ENCODE data around the gene SWAP70.

Gene SWAP70

GRCh38 chr11:9755561-9756185 is 91.8 kb downstream of the SWAP70 start:
- DNase-seq: no peak

- no peak for DNase-seq
Observed at GRCh38 chr11:9756461-9756860, 92.6 kb downstream of the SWAP70 start.

GRCh38 chr11:9756878-9757277 is 93.0 kb downstream of the SWAP70 start:
- DNase-seq: no peak

DNA sequence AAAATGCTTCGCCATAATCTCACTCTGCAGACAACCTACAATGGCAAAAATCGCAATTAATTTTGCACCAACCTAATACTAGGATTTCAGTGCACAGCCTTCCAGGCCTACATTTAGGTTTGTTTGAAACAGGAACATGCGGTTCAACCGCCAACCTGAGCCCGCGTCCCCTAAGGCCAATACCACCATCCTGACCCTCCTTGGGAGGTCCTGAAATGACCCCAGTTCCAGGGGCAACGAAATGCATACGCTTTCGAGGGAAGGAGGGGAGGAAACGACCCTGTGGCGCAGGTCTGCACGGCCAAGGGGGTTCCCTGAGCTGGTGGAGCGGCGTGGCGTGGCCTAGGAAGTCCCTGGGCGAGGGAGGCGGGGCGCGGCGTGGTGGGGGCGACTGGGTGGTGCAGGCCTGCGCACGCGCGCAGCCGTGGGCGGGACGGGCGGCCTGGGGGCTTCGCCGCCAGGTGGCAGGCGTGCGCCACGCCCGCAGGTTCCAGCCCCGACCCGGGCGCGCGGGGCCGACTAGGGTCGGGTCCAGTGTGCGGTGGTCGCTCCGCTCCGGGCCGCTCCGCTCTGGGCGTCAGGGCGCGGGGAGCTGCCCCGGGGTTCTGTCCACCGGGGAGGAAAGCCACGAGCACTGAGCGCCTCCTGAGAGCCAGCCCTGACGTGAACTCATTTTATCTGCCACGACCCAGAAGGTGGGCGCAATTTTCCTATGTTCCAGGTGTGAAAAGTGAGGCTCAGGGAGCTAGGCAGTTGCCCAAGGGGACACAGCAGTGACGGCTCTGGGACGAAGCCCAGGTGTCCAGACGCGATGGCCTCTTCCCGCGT is 94.1 kb downstream of the SWAP70 start:
- DNase-seq: peak; percentile 89

- DNase-seq: peak; percentile 16
Observed at GRCh38 chr11:9758637-9759518, 95.0 kb downstream of the SWAP70 start.

DNA sequence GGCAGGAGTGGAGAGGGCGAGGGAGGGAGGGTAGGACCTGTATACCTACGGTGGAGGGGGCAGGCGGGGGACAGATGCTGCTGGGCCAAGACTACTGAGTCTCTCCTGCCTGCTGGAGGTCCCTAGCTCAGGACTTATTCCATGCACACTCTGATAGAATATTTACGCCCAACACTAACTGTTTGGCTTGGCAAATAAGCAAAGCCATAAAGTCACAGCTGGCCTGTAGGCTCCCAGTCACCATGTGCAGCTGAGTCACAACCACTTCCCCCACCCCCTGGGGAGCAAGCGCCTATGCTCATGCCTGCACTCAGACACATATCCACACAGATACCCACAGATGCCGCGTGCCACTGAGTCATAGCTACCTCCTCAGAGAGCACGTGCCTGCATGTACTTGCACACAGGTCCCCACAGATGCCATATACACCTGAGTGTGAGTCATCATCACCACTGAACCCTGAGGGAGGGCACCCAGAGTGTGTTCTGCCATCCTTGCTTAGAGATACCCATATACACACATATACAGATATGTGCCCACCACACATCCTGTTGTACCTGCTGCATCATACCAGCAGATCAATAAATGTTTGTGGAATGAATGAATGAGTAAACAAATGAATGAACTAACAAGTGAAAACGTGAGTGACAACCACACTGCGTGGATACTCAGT is 95.8 kb downstream of the SWAP70 start:
- peak; percentile 76 for DNase-seq

GRCh38 chr11:9760193-9760575 is 96.3 kb downstream of the SWAP70 start:
- no peak for DNase-seq

DNA sequence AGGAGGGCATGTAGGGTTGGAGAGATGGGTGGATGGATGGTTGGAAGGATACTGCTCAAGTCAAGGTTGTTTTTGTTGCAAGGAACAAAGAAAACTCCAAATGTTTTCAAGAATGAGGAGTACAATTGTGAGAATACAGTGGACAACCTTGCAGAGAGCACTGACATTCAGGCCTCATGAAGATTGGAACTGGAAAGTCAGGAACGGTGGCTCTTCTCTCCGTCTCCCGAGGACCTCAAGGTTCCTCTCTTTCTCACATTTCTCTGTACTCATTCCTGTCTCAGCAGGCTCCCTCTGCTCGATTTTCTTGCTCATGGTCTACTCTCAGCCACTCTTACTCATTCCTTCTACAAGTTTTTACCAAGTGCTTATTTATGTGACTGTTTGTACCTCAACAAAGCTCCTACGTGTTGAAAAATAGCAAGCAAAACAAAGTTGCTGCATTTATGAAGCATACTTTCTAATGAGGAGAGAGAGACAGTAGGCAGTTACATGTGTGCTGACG is 97.6 kb downstream of the SWAP70 start:
- DNase-seq: no peak

DNA sequence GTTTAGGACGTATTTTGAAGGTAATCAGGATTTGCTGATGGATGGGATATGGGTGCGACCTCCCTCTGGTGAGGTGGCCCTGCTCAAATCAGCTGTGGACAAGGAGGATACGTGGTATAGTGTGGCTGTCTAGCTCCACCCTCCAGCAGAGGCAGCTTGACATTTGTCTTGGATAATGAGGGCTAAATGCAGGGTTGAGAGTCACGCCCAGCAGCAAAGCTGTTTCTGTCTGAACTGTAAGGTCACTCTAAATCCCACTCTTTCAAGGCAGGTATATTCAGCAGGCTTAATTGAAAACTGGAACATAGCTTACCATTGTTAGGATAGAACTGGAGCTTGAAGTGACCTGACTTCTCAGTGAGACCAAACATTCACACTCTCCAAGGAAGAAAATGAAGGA is 98.7 kb downstream of the SWAP70 start:
- DNase-seq: no peak

- no peak for DNase-seq
Observed at GRCh38 chr11:9763301-9763700, 99.4 kb downstream of the SWAP70 start.

- no peak for DNase-seq
Observed at GRCh38 chr11:9765320-9766101, 101.6 kb downstream of the SWAP70 start.

- no peak for DNase-seq
Observed at GRCh38 chr11:9769621-9770020, 105.7 kb downstream of the SWAP70 start.

- no peak for DNase-seq
Observed at GRCh38 chr11:9771071-9771511, 107.2 kb downstream of the SWAP70 start.

GRCh38 chr11:9772218-9772617 is 108.3 kb downstream of the SWAP70 start:
- no peak for DNase-seq

- DNase-seq: no peak
Observed at GRCh38 chr11:9773524-9773923, 109.6 kb downstream of the SWAP70 start.

DNA sequence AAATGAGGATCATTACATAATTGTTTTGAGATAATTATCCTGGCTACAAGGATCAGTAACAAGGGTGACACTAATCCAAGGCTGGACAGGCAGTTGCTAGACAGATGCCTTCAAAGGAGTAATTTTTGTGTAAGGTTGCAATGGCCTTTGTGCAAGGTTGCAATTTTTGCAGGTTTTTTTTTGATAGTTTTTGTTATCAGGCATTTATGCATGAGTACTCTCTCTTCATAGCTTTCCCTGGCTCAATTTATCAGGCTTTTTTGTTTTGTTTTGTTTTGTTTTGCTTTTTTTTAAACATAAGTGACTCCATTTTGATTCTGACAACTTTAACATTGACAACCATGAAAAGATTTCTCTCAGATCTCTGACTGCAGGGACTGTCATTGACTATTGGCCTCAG is 110.2 kb downstream of the SWAP70 start:
- DNase-seq: no peak

- DNase-seq: no peak
Observed at GRCh38 chr11:9774591-9775397, 110.9 kb downstream of the SWAP70 start.

DNA sequence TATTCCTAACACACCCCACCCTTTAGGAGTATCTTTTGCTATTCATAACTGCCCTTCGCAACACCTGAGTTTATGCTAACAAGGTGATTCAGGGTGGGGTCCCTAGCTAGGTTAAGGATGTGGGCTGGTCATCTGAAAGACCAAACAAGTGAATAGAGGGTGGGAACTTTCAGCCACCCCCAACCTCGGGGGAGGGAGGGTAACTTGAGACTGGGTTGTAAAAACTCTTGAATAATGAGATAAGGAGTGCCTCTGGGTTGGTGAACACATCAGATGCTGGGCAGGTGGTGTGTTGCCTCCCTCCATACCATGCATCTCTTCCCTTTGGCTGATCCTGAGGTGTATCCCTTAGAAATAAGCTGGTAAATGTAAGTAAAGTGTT is 111.5 kb downstream of the SWAP70 start:
- no peak for DNase-seq

GRCh38 chr11:9776203-9776602 is 112.3 kb downstream of the SWAP70 start:
- no peak for DNase-seq

- DNase-seq: no peak
Observed at GRCh38 chr11:9777066-9777465, 113.2 kb downstream of the SWAP70 start.

GRCh38 chr11:9777525-9777924 is 113.6 kb downstream of the SWAP70 start:
- no peak for DNase-seq

Measured in effector CD4-positive, alpha-beta T cell (primary cell).